Measurements from ENCODE around the gene PALB2. TPM values are rescaled to one million over a fixed set of nuclear protein-coding genes. Genes with fewer than 3 reads are reported as not detected.

PALB2 gene
- total RNA-seq: 10.2 TPM

DNA sequence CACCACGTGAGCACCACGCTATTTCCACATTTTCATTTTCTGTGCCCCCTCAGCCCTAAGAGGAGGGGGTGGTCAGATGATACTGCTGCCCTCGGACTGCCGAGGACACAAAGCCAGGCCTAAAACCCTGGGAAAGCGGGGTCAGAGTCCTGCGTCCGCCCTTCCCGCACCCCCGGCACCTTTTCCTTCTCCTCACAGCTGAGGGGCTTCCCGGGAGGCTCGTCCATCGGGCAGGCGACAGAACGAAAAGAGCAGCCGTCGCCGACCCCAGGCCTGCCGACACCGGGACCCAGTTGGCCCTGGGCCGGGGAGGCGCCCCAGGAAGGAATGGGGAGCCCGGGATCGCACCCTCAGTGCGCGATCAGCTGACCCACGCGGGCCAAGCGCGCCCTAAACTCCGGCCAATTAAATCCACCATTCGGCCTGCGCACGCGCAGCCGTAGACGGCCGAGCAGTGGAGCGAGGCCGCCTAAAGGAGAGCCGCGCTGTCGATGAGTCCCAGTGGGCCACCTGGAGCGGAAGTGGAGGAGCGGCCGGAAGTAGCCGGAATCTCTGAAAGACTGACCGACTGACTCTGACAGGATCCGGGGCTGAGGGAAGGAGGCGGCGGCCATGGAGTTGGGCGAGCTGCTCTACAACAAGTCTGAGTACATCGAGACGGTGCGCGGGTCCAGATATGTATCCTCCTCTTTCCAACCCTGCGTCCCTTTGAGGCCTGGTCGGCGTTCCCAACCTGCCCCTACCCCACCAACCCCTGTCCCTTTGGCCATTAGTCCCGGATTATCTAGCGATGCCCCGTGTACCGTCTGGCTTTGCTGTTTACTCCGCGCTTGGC is at the start of gene PALB2, which contains the start of gene DCTN5:
Gene PALB2, minus strand, starts transcription at position 380 of the 835 bp plus-strand sequence. Its CDS starts 153 bp downstream, at position 227.
Gene DCTN5, plus strand, starts transcription at position 536 of the 835 bp plus-strand sequence. Its CDS starts 77 bp downstream, at position 613.
- no peaks in the 10 kb centered on the region for H3K9me3 ChIP-seq (ENCODE audit: low read depth, low read length)
- peak within 1 kb of the TSS; percentile 94 for H3K4me3 ChIP-seq (ENCODE audit: low read length)
- no peaks in the 10 kb centered on the region for H3K27me3 ChIP-seq (ENCODE audit: insufficient read depth, low read length)
- H3K4me1 ChIP-seq (ENCODE audit: insufficient read depth, low read length): peaks cover 27% of the 10 kb centered on the region

DNA sequence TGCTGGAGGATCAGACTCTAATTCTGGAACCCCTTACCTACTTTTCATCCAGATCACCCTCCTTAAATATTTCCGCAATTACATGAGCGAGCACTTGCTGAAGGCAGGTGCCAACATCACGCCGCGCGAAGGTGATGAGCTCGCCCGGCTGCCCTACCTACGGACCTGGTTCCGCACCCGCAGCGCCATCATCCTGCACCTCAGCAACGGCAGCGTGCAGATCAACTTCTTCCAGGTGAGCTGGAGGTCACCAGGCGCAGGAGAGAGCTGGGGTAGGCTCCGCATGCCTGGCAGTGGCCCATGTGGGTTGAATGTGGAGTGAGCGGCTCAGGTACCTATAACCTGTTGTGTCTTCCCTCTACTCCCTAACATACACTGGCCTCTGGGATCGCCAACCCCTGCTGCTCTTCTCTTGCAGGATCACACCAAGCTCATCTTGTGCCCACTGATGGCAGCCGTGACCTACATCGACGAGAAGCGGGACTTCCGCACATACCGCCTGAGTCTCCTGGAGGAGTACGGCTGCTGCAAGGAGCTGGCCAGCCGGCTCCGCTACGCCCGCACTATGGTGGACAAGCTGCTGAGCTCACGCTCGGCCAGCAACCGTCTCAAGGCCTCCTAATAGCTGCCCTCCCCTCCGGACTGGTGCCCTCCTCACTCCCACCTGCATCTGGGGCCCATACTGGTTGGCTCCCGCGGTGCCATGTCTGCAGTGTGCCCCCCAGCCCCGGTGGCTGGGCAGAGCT is 48.5 kb upstream of the PALB2 start:
- H3K4me3 ChIP-seq (ENCODE audit: low read length): no peak overlapping the region
- H3K9me3 ChIP-seq (ENCODE audit: low read depth, low read length): no peaks in the 10 kb centered on the region
- peaks cover 2% of the 10 kb centered on the region for H3K4me1 ChIP-seq (ENCODE audit: insufficient read depth, low read length)
- no peaks in the 10 kb centered on the region for H3K27me3 ChIP-seq (ENCODE audit: insufficient read depth, low read length)

DNA sequence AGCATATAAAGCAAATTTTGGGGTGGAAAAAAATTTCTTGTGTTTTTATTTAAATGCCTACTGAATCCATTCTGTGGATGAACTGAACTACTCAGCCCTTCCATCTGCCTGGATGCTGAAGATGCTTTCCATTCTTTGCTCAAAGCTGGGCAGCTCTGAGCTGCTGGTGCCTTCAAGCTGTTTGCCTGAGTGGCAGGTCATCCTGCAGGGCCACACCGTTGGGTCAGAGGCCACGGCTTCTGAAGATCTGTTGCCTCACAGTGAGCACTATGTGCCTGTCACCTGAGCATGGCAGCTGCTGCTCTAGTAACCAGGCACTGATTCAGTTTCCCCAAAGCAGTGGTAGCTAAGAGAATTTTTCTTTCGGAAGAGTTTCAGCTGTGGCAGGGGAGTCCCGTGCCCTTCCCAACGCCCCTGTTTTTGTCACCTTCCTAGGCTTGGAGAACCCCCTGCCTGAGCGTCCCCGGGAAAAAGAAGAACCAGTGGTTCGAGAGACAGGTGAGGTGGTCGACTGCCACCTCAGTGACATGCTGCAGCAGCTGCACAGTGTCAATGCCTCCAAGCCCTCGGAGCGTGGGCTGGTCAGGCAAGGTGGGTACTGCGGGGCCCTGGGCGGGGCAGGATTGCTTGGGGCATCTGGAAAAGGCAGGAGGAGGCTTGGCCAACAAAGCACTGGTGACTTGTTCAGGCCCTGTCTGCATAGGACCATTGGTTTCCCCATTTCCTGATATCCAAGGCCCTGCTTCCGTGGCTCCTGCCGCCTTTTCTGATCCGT is 46.1 kb upstream of the PALB2 start:
- no peak overlapping the region for H3K4me3 ChIP-seq (ENCODE audit: low read length)
- no peaks in the 10 kb centered on the region for H3K9me3 ChIP-seq (ENCODE audit: low read depth, low read length)
- H3K27me3 ChIP-seq (ENCODE audit: insufficient read depth, low read length): no peaks in the 10 kb centered on the region
- H3K4me1 ChIP-seq (ENCODE audit: insufficient read depth, low read length): no peaks in the 10 kb centered on the region

DNA sequence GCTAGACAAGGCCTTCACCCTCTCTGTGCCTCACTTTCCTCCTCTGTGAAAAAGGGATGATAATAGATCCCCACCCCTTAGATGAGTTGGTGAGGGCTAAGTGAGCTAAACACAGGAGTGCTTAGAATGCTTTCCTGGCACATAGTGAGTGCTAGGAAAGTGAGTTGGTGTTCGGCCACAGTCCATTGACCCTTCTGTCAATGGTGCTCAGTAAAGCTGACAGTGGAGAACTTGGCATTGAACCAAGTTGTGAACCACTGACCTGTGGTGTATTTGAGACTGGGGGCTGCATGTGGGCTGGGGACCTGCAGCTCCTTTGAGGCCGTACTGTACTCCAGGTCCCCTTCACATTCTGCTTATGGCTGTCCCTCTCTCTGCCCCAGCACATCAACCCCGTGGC is 42.4 kb upstream of the PALB2 start:
- H3K9me3 ChIP-seq (ENCODE audit: low read depth, low read length): no peaks in the 10 kb centered on the region

DNA sequence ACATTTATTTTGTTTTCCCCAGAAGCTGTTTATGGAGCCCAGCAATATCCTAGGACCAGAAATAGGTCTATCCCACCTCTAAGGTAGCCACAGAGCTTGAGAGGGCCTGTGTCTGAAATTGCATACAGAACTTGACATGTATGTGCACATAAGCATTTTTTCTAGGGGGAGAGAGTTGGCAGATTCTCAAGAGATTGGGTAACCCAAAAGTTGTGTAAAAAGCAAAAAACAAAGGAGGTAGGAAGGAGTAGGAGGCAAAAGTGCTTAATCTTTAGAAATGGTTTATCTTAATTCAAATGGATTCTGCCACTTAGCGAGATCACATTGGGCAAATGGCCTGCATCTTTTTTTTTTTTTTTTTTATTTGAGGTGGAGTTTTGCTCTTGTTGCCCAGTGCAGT is 41.1 kb upstream of the PALB2 start:
- Histone ChIP-seq H3K27me3 (ENCODE audit: insufficient read depth, low read length) (no peaks in the 10 kb centered on the region), H3K4me3 (ENCODE audit: low read length) (no peak overlapping the region), H3K9me3 (ENCODE audit: low read depth, low read length) (no peaks in the 10 kb centered on the region), H3K4me1 (ENCODE audit: insufficient read depth, low read length) (peaks cover 37% of the 10 kb centered on the region)

More for the DNA sequence above, 42.4 kb upstream of the PALB2 start:
- H3K4me1 ChIP-seq (ENCODE audit: insufficient read depth, low read length): peaks cover 31% of the 10 kb centered on the region
- H3K4me3 ChIP-seq (ENCODE audit: low read length): no peak overlapping the region
- no peaks in the 10 kb centered on the region for H3K27me3 ChIP-seq (ENCODE audit: insufficient read depth, low read length)

DNA sequence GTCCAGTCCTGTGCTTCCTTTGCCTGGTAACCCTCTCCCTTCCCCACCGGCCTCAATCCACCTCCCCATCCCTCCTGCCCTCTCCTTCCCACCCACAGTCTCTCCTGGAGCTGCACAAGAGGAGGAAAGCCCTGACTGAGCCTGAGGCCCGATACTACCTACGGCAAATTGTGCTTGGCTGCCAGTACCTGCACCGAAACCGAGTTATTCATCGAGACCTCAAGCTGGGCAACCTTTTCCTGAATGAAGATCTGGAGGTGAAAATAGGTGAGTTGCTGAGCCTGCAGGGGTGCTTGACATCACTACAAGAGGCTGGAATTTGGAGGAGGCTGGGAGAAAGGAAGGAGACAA is 38.9 kb upstream of the PALB2 start:
- no peaks in the 10 kb centered on the region for H3K27me3 ChIP-seq (ENCODE audit: insufficient read depth, low read length)
- H3K4me3 ChIP-seq (ENCODE audit: low read length): no peak overlapping the region
- H3K9me3 ChIP-seq (ENCODE audit: low read depth, low read length): no peaks in the 10 kb centered on the region
- H3K4me1 ChIP-seq (ENCODE audit: insufficient read depth, low read length): peaks cover 37% of the 10 kb centered on the region

DNA sequence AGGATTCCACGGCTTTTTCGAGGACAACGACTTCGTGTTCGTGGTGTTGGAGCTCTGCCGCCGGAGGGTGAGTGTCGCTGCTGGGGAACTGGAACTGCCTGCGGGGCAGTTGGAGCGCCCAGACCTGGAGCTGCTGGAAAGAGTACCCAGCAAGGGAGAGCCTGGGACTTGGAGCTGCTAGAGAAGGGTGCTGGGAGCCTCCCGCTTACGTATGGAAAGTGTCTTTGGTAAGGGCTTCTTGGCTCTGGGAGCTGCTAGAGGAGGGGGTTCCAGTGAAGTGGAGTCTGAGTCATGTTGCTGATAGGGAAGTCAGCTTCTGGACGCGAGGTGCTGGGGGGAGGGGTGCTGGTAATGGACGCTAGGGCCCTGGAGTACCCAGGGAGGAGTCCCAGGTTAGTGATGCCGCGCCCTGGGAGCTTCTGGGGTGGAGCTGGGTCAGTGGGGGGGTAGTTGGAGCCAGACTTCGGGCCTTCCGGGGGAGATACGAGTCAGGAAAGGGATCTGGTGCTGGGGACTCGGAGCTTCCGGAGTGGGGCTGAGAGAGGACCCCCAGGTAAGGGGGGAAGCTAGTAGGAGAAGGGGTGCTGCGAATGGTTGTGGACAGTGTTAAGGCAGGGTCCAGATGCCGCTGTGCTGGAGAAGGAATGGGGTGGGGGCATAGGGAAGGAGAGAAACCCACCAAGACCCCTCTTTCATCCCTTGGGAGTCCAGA is 38.3 kb upstream of the PALB2 start:
- Histone ChIP-seq H3K9me3 (ENCODE audit: low read depth, low read length) (no peaks in the 10 kb centered on the region), H3K27me3 (ENCODE audit: insufficient read depth, low read length) (no peaks in the 10 kb centered on the region), H3K4me3 (ENCODE audit: low read length) (peak overlapping the region; percentile 68), H3K4me1 (ENCODE audit: insufficient read depth, low read length) (peaks cover 37% of the 10 kb centered on the region)

DNA sequence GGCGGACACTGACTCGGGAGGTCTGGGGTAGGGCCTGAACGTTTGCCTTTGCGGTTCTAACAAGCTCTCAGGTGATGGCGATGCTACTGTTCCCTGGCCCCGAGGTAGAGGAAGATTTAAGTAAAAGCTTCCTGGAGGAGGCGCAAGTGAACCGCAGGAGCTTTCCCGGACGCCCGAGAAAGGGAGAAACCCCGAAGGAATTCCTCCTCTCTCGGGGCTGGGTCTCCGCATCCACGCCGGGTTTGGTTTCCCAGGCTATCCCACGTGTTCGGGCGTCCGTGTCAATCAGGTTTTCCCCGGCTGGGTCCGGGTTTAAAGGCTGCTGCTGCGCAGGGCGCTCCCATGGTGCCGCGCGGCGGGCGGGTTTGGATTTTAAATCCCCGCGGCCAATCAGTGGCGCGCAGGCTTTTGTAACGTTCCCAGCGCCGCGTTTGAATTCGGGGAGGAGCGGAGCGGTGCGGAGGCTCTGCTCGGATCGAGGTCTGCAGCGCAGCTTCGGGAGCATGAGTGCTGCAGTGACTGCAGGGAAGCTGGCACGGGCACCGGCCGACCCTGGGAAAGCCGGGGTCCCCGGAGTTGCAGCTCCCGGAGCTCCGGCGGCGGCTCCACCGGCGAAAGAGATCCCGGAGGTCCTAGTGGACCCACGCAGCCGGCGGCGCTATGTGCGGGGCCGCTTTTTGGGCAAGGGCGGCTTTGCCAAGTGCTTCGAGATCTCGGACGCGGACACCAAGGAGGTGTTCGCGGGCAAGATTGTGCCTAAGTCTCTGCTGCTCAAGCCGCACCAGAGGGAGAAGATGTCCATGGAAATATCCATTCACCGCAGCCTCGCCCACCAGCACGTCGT is 37.5 kb upstream of the PALB2 start, which contains the start of gene PLK1:
Gene PLK1, plus strand, starts transcription at position 460 of the 844 bp plus-strand sequence. Its CDS starts 44 bp downstream, at position 504.
- H3K27me3 ChIP-seq (ENCODE audit: insufficient read depth, low read length): no peaks in the 10 kb centered on the region
- H3K9me3 ChIP-seq (ENCODE audit: low read depth, low read length): no peaks in the 10 kb centered on the region
- peak within 1 kb of the TSS; percentile 68 for H3K4me3 ChIP-seq (ENCODE audit: low read length)
- H3K4me1 ChIP-seq (ENCODE audit: insufficient read depth, low read length): peaks cover 37% of the 10 kb centered on the region

DNA sequence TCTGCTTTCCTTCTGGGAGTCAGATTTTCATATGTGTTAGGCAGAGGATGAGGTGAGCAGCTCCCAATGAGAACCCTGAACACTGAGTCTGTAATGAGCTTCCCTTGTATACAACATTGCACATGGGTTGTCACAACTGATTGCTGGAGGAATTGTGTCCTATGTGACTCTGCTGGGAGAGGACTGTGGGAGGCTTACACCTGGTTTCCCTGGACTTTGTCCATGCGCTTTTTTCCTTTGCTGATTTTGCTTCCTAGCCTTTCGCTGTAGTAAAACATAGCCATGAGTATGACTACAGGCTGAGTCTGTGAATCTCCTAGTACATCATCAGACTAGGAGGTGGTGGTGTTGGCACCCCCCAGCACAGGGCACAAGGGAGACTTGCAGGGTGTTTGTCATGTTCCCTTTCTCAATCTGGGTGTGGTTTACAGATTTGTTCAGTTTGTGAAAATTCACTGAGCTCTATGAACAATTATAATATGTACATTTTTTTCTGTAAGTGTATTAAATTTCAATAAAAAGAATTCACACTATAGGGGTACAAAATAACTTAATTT is 35.9 kb upstream of the PALB2 start:
- Histone ChIP-seq H3K9me3 (ENCODE audit: low read depth, low read length) (no peaks in the 10 kb centered on the region), H3K27me3 (ENCODE audit: insufficient read depth, low read length) (no peaks in the 10 kb centered on the region), H3K4me1 (ENCODE audit: insufficient read depth, low read length) (peaks cover 35% of the 10 kb centered on the region), H3K4me3 (ENCODE audit: low read length) (no peak overlapping the region)

DNA sequence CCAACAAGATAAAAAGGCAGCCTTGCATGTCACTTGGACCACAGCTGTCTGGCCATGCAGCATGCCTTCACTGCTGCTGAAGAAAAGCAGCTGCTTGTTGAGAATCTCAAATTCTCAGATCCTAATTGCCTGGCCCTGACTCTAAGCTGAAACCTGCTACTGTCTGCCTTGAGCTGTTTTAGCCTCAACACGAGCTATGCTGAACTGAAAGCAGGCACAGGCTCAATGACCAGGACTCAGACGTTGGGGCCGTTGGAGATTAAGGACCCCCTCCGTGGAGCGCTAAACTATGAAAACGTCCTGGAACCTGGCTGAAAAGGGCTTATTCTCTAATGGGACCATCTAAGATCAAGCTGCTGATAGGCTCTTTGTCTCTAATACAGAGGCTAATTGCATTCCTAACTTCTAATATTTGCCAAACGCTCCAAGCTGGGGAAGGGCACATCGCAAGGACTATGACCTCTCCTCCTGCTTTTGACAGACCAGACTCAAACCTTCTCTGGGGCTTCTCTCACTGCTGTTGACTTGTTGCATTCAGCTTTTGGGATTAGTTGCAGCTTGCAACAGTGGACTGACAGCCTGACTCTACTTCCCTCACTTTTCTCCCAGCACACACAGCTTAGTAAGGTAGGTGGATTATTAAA is 33.0 kb upstream of the PALB2 start:
- peaks cover 8% of the 10 kb centered on the region for H3K4me1 ChIP-seq (ENCODE audit: insufficient read depth, low read length)
- H3K27me3 ChIP-seq (ENCODE audit: insufficient read depth, low read length): no peaks in the 10 kb centered on the region
- H3K9me3 ChIP-seq (ENCODE audit: low read depth, low read length): no peaks in the 10 kb centered on the region
- no peak overlapping the region for H3K4me3 ChIP-seq (ENCODE audit: low read length)

DNA sequence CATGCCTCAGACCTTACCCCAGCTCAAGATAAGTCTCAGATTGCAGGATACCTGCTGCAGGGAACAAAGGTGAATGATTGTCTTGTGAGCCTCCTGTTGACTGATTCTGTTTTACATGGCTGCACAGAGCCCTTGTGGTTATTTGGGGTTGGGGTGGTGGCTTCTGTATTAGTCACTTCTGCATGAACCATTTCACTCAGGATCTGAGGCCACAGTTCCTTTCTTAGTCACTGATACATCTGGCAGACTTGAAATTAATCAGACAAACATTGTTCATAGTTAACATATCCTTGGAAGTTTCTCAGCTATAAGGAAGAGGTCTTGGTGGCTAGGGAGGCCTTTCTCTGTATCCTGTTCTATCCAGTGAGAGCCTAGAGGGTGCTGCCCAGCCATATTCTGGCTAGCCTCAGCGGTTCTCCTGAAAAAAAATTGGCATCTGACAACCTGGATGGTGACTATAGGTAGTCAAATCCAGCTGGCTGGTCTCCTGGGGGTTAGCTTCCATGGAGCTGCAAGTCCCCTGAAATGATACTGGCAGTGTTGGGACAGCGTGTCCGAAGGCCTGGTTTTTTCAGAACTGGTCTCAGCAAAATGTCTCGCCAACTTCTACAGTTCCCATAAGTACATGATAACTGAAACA is 29.1 kb upstream of the PALB2 start:
- Histone ChIP-seq H3K4me1 (ENCODE audit: insufficient read depth, low read length) (no peaks in the 10 kb centered on the region), H3K4me3 (ENCODE audit: low read length) (no peak overlapping the region)

DNA sequence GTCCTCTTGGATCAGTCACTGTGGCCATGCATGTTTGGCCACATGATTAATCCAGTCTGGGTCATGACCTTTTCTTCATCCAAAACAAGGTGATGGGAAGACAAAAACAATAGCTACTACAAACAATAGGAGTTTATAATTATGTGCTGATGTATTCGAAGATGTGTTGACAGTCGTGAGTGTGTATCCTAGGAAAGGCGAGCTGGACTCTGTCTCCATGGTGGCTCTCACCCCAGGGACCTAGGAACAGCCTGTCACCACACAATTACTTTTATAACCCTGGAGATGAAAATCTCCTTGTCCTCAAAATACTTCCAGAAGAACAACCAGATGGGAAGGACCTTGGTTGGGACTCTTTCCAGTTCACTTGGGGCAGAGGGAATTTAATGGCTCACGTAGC is 27.8 kb upstream of the PALB2 start:
- no peaks in the 10 kb centered on the region for H3K9me3 ChIP-seq (ENCODE audit: low read depth, low read length)
- H3K4me3 ChIP-seq (ENCODE audit: low read length): no peak overlapping the region
- H3K27me3 ChIP-seq (ENCODE audit: insufficient read depth, low read length): no peaks in the 10 kb centered on the region
- H3K4me1 ChIP-seq (ENCODE audit: insufficient read depth, low read length): no peaks in the 10 kb centered on the region

More for the DNA sequence above, 29.1 kb upstream of the PALB2 start:
- Histone ChIP-seq H3K9me3 (ENCODE audit: low read depth, low read length) (no peaks in the 10 kb centered on the region), H3K27me3 (ENCODE audit: insufficient read depth, low read length) (no peaks in the 10 kb centered on the region)

DNA sequence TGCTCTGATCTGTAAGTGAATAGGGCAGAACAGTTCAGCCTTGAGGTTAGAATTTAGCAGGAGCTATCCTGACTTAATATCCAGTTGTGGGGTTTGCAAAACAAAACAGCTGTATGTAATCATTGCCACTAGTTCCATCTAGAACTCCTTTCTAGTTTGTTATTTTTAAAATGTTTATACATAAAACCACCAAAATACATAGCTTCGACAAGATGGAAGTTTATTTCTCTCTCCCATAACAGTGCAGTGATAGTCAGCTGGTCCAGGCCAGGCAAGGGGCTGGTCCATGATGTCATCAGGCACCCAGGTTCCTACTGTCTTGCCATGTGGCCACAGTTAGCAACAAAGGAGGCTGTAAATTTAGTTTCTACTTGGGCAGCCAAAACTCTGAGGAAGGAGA is 27.1 kb upstream of the PALB2 start:
- no peaks in the 10 kb centered on the region for H3K9me3 ChIP-seq (ENCODE audit: low read depth, low read length)
- no peak overlapping the region for H3K4me3 ChIP-seq (ENCODE audit: low read length)
- H3K27me3 ChIP-seq (ENCODE audit: insufficient read depth, low read length): no peaks in the 10 kb centered on the region
- no peaks in the 10 kb centered on the region for H3K4me1 ChIP-seq (ENCODE audit: insufficient read depth, low read length)

All from mononuclear cell (primary cell).